Natural killer cell (primary cell): ENCODE results near the gene PEX6. TPM values are rescaled to one million over a fixed set of nuclear protein-coding genes. Genes with fewer than 3 reads are reported as not detected.
A peak's percentile ranks its signal among the peaks of the same experiment; 100 is the strongest.

Experiments
- ATAC-seq, 3 donors: fragments of 150-1000 bp in 2 of 3; fragments of 200-7000 bp in 1 of 3; cut with Tn5 transposase; 1 replicate in 1 of 3; 2 replicates in 2 of 3; pipeline ENCODE4 v1.10.0; 2021; ENCODE audit warnings: mild to moderate bottlenecking in 2 of 3, moderate library complexity in 2 of 3
- DNase-seq, 2 donors: peaks; one replicate each; pipeline versions ENCODE4 v3.0.0 to v3.0.0-alpha.2; 2013 to 2021; ENCODE audit warnings: mixed read lengths in 1 of 2
- H3K27ac ChIP-seq: one replicate; pipeline ENCODE4 v1.5.1; 2013; ENCODE audit warnings: mild to moderate bottlenecking, low read length
- H3K27me3 ChIP-seq: one replicate; pipeline ENCODE4 v1.6.1; 2013; ENCODE audit warnings: low read length; ENCODE audit not compliant: control insufficient read depth, insufficient read depth
- H3K36me3 ChIP-seq: one replicate; pipeline ENCODE4 v1.6.1; 2013; ENCODE audit warnings: low read length; ENCODE audit not compliant: control insufficient read depth, insufficient read depth
- H3K4me1 ChIP-seq: one replicate; pipeline ENCODE4 v1.6.1; 2013; ENCODE audit warnings: low read length; ENCODE audit not compliant: control insufficient read depth, insufficient read depth
- H3K4me3 ChIP-seq: one replicate; pipeline ENCODE4 v1.5.1; 2013; ENCODE audit warnings: low read length
- H3K9me3 ChIP-seq: one replicate; pipeline ENCODE4 v1.6.1; 2013; ENCODE audit warnings: low read length; ENCODE audit not compliant: control insufficient read depth, insufficient read depth
- H3K27ac Mint-ChIP-seq, 2 donors: one replicate each; pipeline ENCODE4 v1.8.0; 2022; ENCODE audit warnings: mild to moderate bottlenecking in 2 of 2, mixed read lengths in 2 of 2, moderate library complexity in 1 of 2
- H3K27me3 Mint-ChIP-seq, 2 donors: one replicate each; pipeline ENCODE4 v1.8.0; 2022; ENCODE audit warnings: low read depth in 2 of 2, mixed read lengths in 2 of 2
- H3K36me3 Mint-ChIP-seq: one replicate; pipeline ENCODE4 v1.8.0; 2022; ENCODE audit warnings: mixed read lengths
- H3K4me1 Mint-ChIP-seq, 2 donors: one replicate each; pipeline ENCODE4 v1.8.0; 2022; ENCODE audit warnings: mixed read lengths in 2 of 2
- H3K4me3 Mint-ChIP-seq: one replicate; pipeline ENCODE4 v1.8.0; 2022; ENCODE audit warnings: mild to moderate bottlenecking, moderate library complexity, mixed read lengths
- H3K9me3 Mint-ChIP-seq, 2 donors: one replicate each; pipeline ENCODE4 v1.8.0; 2022; ENCODE audit warnings: mixed read lengths in 2 of 2
- CTCF ChIP-seq: fragments of 200-600 bp; IDR thresholded peaks from one replicate; pipeline ENCODE4 v1.8.0; 2022; ENCODE audit warnings: antibody characterized with exemption
- WGBS: methylation state at CpG from one replicate; pipeline ENCODE4 v1.1.7; 2013; ENCODE audit warnings: missing lambda C conversion rate; ENCODE audit not compliant: insufficient coverage; 5-methylcytosine and 5-hydroxymethylcytosine counted together
- intact Hi-C: fragments of 100-400 bp; cut with micrococcal nuclease; formaldehyde crosslinking; loops from one replicate; pipeline ENCODE4 v1.14.2; 2022
- total RNA-seq, 4 donors: library from RNA; stranded (reverse); fragments of 120-200 nt in 1 of 4; gene quantifications; one replicate each; pipeline versions ENCODE4 v1.2.3 to v1.2.4, GENCODE V29; 2013 to 2022

Gene PEX6
- total RNA-seq, 3 donors from 2014 or later (not counting 1 experiment from before 2014, with no cell fraction given): 8.2 to 13.6 (median 9.9) TPM

GRCh38 chr6:43012364-43012763, 33.4 kb upstream of the PEX6 start:
- H3K36me3 ChIP-seq: peaks cover 45% of the 10 kb centered on the region
- peaks cover 30 to 54% of the 10 kb centered on the region in 2 donors for H3K4me1 Mint-ChIP-seq

GRCh38 chr6:43011207-43011606, 32.2 kb upstream of the PEX6 start:
- no peaks in the 10 kb centered on the region for H3K36me3 Mint-ChIP-seq
- H3K27ac Mint-ChIP-seq: peak overlapping the region in 1 of 2 donors; percentile 93
- no peaks in the 10 kb centered on the region for H3K9me3 Mint-ChIP-seq
- Histone ChIP-seq H3K9me3 (no peaks in the 10 kb centered on the region), H3K27me3 (no peaks in the 10 kb centered on the region), H3K36me3 (peaks cover 50% of the 10 kb centered on the region), H3K4me1 (peaks cover 33% of the 10 kb centered on the region), H3K27ac (no peak overlapping the region), H3K4me3 (no peak overlapping the region)
- H3K4me3 Mint-ChIP-seq: no peak overlapping the region
- no peak for DNase-seq
- H3K27me3 Mint-ChIP-seq: no peaks in the 10 kb centered on the region
- ATAC-seq: no peak
- 91% methylated on average over 6 of the region's 6 CpGs for WGBS
- intact Hi-C loops: no loop called here
- H3K4me1 Mint-ChIP-seq: peaks cover 26 to 43% of the 10 kb centered on the region in 2 donors
- no peak for TF ChIP-seq CTCF

More at GRCh38 chr6:43012364-43012763, 33.4 kb upstream of the PEX6 start:
- Mint-ChIP-seq H3K9me3 (no peaks in the 10 kb centered on the region), H3K4me3 (peak overlapping the region; percentile 49), H3K27me3 (no peaks in the 10 kb centered on the region), H3K27ac (peak overlapping the region; percentile 87 to 93), H3K36me3 (no peaks in the 10 kb centered on the region)
- TF ChIP-seq CTCF: no peak
- DNase-seq: no peak
- no peak overlapping the region for H3K27ac ChIP-seq
- peaks cover 40% of the 10 kb centered on the region for H3K4me1 ChIP-seq
- no peaks in the 10 kb centered on the region for H3K9me3 ChIP-seq
- intact Hi-C loops: no loop called here
- no peak overlapping the region for H3K4me3 ChIP-seq
- ATAC-seq: no peak
- WGBS: 95% methylated on average over 6 of the region's 6 CpGs
- H3K27me3 ChIP-seq: no peaks in the 10 kb centered on the region

- H3K27me3 ChIP-seq: no peaks in the 10 kb centered on the region
- H3K27ac ChIP-seq: no peak overlapping the region
- peaks cover 13 to 34% of the 10 kb centered on the region in 2 donors for H3K4me1 Mint-ChIP-seq
- peak in 1 of 2 donors; percentile 60 for DNase-seq
- no peaks in the 10 kb centered on the region for H3K36me3 Mint-ChIP-seq
- intact Hi-C loops: no loop called here
- no peak overlapping the region for H3K4me3 ChIP-seq
- H3K27me3 Mint-ChIP-seq: no peaks in the 10 kb centered on the region
- ATAC-seq: no peak
- TF ChIP-seq CTCF: no peak
- H3K4me1 ChIP-seq: peaks cover 16% of the 10 kb centered on the region
- WGBS: 76% methylated on average over 6 of the region's 6 CpGs
- no peak overlapping the region for H3K4me3 Mint-ChIP-seq
- H3K9me3 Mint-ChIP-seq: no peaks in the 10 kb centered on the region
- no peaks in the 10 kb centered on the region for H3K9me3 ChIP-seq
- no peak overlapping the region for H3K27ac Mint-ChIP-seq
- H3K36me3 ChIP-seq: peaks cover 55% of the 10 kb centered on the region
These were observed 30.1 kb upstream of the PEX6 start for GRCh38 chr6:43009124-43009523.

- Histone ChIP-seq H3K9me3 (no peaks in the 10 kb centered on the region), H3K4me3 (no peak overlapping the region), H3K4me1 (peaks cover 3% of the 10 kb centered on the region), H3K27me3 (no peaks in the 10 kb centered on the region), H3K36me3 (peaks cover 55% of the 10 kb centered on the region), H3K27ac (no peak overlapping the region)
- ATAC-seq: no peak
- TF ChIP-seq CTCF: no peak
- H3K27me3 Mint-ChIP-seq: no peaks in the 10 kb centered on the region
- peaks cover 0 to 14% of the 10 kb centered on the region in 2 donors for H3K4me1 Mint-ChIP-seq
- no peaks in the 10 kb centered on the region for H3K9me3 Mint-ChIP-seq
- H3K27ac Mint-ChIP-seq: peak overlapping the region in 1 of 2 donors; percentile 23
- DNase-seq: no peak
- intact Hi-C loops: no loop called here
- WGBS: 97% methylated on average over 9 of the region's 9 CpGs
- no peaks in the 10 kb centered on the region for H3K36me3 Mint-ChIP-seq
- no peak overlapping the region for H3K4me3 Mint-ChIP-seq
These were observed 28.1 kb upstream of the PEX6 start for GRCh38 chr6:43007126-43007525.
